ENCODE results near the gene ITGB3.

Gene ITGB3

DNA sequence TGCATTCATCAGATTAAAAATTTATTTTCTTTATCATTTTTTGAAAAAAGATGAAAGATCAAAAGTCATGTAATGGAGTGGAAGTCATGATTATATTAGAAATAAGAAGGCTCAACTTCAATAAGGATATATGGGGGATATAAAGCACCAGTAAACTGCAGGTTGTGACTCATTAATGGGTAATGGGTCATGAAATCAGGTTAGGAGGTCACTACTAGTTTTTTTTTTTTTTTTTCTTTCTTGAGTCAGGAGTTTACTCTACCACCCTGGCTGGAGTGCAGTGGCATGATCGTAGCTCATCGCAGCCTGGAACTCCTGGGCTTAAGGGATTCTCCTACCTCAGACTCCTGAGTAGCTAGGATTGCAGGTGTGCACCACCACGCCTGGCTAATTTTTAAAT is 84.4 kb downstream of the ITGB3 start:
- DNase-seq (ENCODE audit: low read depth) = no peak

DNA sequence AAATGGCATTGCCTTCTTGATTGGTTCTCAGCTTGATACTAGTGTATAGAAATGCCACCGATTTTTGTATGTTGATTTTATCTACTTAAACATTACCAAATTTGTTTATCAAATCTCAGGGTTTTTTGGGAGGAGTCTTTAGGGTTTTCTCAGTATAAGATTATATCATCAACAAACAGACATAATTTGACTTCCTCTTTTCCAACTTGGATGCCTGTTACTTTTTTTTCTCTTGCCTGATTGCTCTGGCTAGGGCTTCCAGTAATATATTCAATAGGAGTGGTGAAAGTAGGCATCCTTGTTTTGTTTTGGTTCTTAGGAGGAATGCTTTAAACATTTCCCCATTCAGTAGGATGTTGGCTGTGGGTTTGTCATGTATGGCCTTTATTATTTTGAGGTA is 99.2 kb downstream of the ITGB3 start:
- no peak for DNase-seq (ENCODE audit: low read depth)

DNA sequence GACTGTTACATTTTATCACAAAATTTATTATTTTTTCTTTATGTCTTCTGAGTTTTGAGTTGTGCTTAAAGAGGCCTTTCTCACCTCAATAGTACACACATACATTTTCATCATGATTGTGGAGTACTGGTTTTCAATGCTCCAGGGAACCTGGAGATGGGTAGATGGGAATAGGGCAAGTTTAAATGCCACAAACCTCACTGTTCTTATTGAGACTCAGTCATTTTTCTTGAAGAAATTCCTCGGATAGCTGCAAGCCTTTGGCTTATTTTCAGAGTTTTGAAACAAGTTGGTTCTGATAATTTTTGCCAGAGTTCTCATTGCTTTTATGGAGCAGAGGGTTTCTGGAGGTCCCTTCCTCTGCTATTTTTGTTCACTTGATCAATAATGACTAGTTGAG is 105.0 kb downstream of the ITGB3 start:
- DNase-seq (ENCODE audit: low read depth) = no peak
